Adrenal gland (tissue), 12 donors: ENCODE measurements around the gene DNAAF1. TPM values are rescaled to one million over a fixed set of nuclear protein-coding genes. Genes with fewer than 3 reads are reported as not detected.

Source experiments
- DNase-seq, 7 donors: peaks; one replicate each; pipeline ENCODE4 v3.0.0-alpha.2; 2019 to 2020
- H3K27ac ChIP-seq, 5 donors: fragments of 200-600 bp; sonication (generic) in 4 of 5; 1 replicate in 3 of 5; 2 replicates in 2 of 5; pipeline versions ENCODE4 v1.5.1 to v1.8.0; 2016 to 2020; ENCODE audit warnings: mild to moderate bottlenecking in 1 of 5
- H3K27me3 ChIP-seq: fragments of 200-600 bp; 2 replicates; pipeline ENCODE4 v1.8.0; 2021
- H3K36me3 ChIP-seq, 2 donors: fragments of 200-600 bp; replicated peaks in 1 of 2; 1 replicate in 1 of 2; 2 replicates in 1 of 2; pipeline versions ENCODE4 v1.5.1 to v1.8.0; 2018 to 2022
- H3K4me1 ChIP-seq, 2 donors: fragments of 200-600 bp; replicated peaks in 1 of 2; 1 replicate in 1 of 2; 2 replicates in 1 of 2; pipeline versions ENCODE4 v1.5.1 to v1.8.0; 2018 to 2021
- H3K4me3 ChIP-seq, 4 donors: fragments of 200-600 bp; sonication (generic) in 3 of 4; one replicate each; pipeline ENCODE4 v1.5.1; 2016 to 2018
- H3K9me3 ChIP-seq, 3 donors: fragments of 200-600 bp; sonication (generic) in 1 of 3; replicated peaks in 1 of 3; 1 replicate in 2 of 3; 2 replicates in 1 of 3; pipeline versions ENCODE4 v1.5.1 to v1.8.0; 2016 to 2021
- POLR2A ChIP-seq, 2 donors: fragments of 450-650 bp; IDR thresholded peaks; one replicate each; pipeline ENCODE4 v1.6.1; 2017; ENCODE audit warnings: antibody characterized with exemption in 2 of 2, mild to moderate bottlenecking in 2 of 2, moderate library complexity in 1 of 2
- WGBS, 4 donors: extraction: QIAGEN DNeasy Blood & Tissue Kit in 2 of 4; methylation state at CpG; one replicate each; pipeline versions ENCODE4 v1.1.5 to v1.1.7; 2013 to 2017; 5-methylcytosine and 5-hydroxymethylcytosine counted together
- intact Hi-C, 2 donors: fragments of 100-400 bp; cut with DNase I; formaldehyde crosslinking; loops; one replicate each; pipeline versions ENCODE4 v1.14.1 to v1.15.0; 2022 to 2023
- polyA plus RNA-seq, 3 donors: library from polyadenylated mRNA; stranded (reverse); fragments of 200-250 nt in 2 of 3; fragments of 350-450 nt in 1 of 3; fragmentation: Illumina TruSeq in 1 of 3; extraction: RNeasy Lipid Tissue Mini Kit (QIAGEN cat#74804) in 1 of 3; gene quantifications; one replicate each; pipeline ENCODE4 v1.2.3, GENCODE V29; 2013 to 2014
- total RNA-seq, 9 donors: library from RNA; depleted of rRNA in 4 of 9; stranded (reverse); fragments of >200 nt in 4 of 9; fragments of 120-200 nt in 1 of 9; fragmentation: NEBNext Ultra II Directional in 1 of 9; extraction: Animal tissue kit (Norgen Biotek cat#: 25700) in 1 of 9; gene quantifications; one replicate each; pipeline versions ENCODE4 v1.1.0 to v1.2.4, GENCODE V29; 2013 to 2023
- donor health status: healthy with polysubstance abuse.
- donor health status: Bipolar disorder and iron deficiency.
- donor health status: DM: yes; HTN: yes; CAD: no.
- donor health status: DM: no; HTN: no; CAD: no.
- donor health status: DM: no; HTN: no; CAD: no.
- donor health status: DM: yes; HTN: yes; CAD: no.

DNAAF1 gene
- total and polyA plus RNA-seq, 12 donors: 0.67 to 17.9 (median 2.4) TPM

DNA sequence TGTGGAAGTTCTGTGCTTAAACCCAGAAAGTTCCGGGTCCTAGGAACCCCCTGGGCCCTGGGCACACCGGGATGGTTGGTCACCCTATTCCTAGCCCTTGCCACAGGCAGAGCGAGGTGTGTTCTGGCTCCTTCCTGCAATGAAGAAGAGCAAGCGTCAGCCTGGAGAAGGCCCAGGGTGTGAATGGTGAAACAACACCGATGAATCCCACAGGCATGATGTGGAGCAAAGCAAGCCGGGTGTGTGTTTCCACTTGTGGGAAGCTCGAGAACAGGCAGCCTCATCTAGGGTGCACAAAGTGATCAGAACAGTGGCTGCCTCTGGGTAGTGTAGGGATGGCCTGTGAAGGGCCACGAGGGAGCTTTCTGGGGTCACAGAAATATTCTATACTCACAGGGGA, 80.9 kb downstream of the DNAAF1 start:
- Histone ChIP-seq H3K4me1 (peaks cover 12 to 13% of the 10 kb centered on the region in 2 donors), H3K27ac (no peak overlapping the region), H3K27me3 (no peaks in the 10 kb centered on the region), H3K36me3 (no peaks in the 10 kb centered on the region), H3K9me3 (no peaks in the 10 kb centered on the region), H3K4me3 (no peak overlapping the region)
- 61 to 86% (median 81%) methylated on average over 7 to 8 of the region's 8 CpGs for WGBS, 4 donors
- intact Hi-C loops: no loop called here
- no peak for DNase-seq
- no peak for TF ChIP-seq POLR2A (IDR thresholded peaks at IDR 0.05)

Other genes with a start within 250 kb of the DNAAF1 start
- 10 to 100 TPM in 6 of 9 donors, 1 to 10 TPM in 3; 6.2 to 16.6 (median 11.2) TPM for gene MLYCD, start 246.2 kb upstream of the DNAAF1 start, total RNA-seq
- gene MLYCD, start 246.2 kb upstream of the DNAAF1 start, polyA plus RNA-seq: 1 to 10 TPM; 3.9 to 5.4 (median 4.2) TPM
- gene OSGIN1, start 192.1 kb upstream of the DNAAF1 start, total RNA-seq: 10 to 100 TPM; 16.1 to 64.9 (median 19.6) TPM
- 10 to 100 TPM; 16.9 to 39.7 (median 18.5) TPM for gene OSGIN1, start 192.1 kb upstream of the DNAAF1 start, polyA plus RNA-seq
- gene NECAB2, start 177.1 kb upstream of the DNAAF1 start, total RNA-seq: 1 to 10 TPM in 1 of 9 donors, under 1 TPM in 5, not detected in 3; 0.14 to 2.1 (median 0.34) TPM
- gene NECAB2, start 177.1 kb upstream of the DNAAF1 start, polyA plus RNA-seq: 1 to 10 TPM in 2 of 3 donors, under 1 TPM in 1; 0.22 to 1.9 (median 1.7) TPM
- gene SLC38A8, start 102.5 kb upstream of the DNAAF1 start, total RNA-seq: 1 to 10 TPM in 2 of 9 donors, under 1 TPM in 2, not detected in 5; 0.55 to 1.3 (median 0.88) TPM
- gene SLC38A8, start 102.5 kb upstream of the DNAAF1 start, polyA plus RNA-seq: under 1 TPM in 2 of 3 donors, not detected in 1; 0.07 to 0.31 TPM
- gene MBTPS1, start 28.4 kb upstream of the DNAAF1 start, total RNA-seq: 100 to 1,000 TPM in 2 of 9 donors, 10 to 100 TPM in 7; 69.0 to 132 (median 87.7) TPM
- gene MBTPS1, start 28.4 kb upstream of the DNAAF1 start, polyA plus RNA-seq: 10 to 100 TPM; 61.5 to 71.5 (median 65.3) TPM
- 100 to 1,000 TPM in 1 of 9 donors, 10 to 100 TPM in 8; 19.0 to 122 (median 34.1) TPM for gene HSDL1, start 131 bp upstream of the DNAAF1 start, total RNA-seq
- gene HSDL1, start 131 bp upstream of the DNAAF1 start, polyA plus RNA-seq: 10 to 100 TPM; 18.8 to 33.5 (median 28.6) TPM
- gene TAF1C, start 41.7 kb downstream of the DNAAF1 start, total RNA-seq: 10 to 100 TPM; 18.9 to 66.7 (median 38.0) TPM
- gene TAF1C, start 41.7 kb downstream of the DNAAF1 start, polyA plus RNA-seq: 100 to 1,000 TPM in 1 of 3 donors, 10 to 100 TPM in 1, 1 to 10 TPM in 1; 6.4 to 205 (median 75.1) TPM
- 1 to 10 TPM in 1 of 9 donors, under 1 TPM in 6, not detected in 2; 0.12 to 1.2 (median 0.55) TPM for gene ADAD2, start 45.8 kb downstream of the DNAAF1 start, total RNA-seq
- gene ADAD2, start 45.8 kb downstream of the DNAAF1 start, polyA plus RNA-seq: 10 to 100 TPM in 1 of 3 donors, 1 to 10 TPM in 1, not detected in 1; 2.3 to 11.6 TPM
- gene KCNG4, start 94.7 kb downstream of the DNAAF1 start, total RNA-seq: under 1 TPM in 5 of 9 donors, not detected in 4; under 0.01 to 0.95 (median 0.28) TPM
- 1 to 10 TPM in 1 of 3 donors, under 1 TPM in 2; 0.20 to 1.3 (median 0.46) TPM for gene KCNG4, start 94.7 kb downstream of the DNAAF1 start, polyA plus RNA-seq
- gene WFDC1, start 149.6 kb downstream of the DNAAF1 start, total RNA-seq: 100 to 1,000 TPM in 1 of 9 donors, 10 to 100 TPM in 7, 1 to 10 TPM in 1; 9.6 to 284 (median 37.5) TPM
- 10 to 100 TPM; 17.8 to 69.5 (median 42.1) TPM for gene WFDC1, start 149.6 kb downstream of the DNAAF1 start, polyA plus RNA-seq
- 1 to 10 TPM in 1 of 9 donors, under 1 TPM in 6, not detected in 2; 0.42 to 2.2 (median 0.61) TPM for gene ATP2C2, start 223.2 kb downstream of the DNAAF1 start, total RNA-seq
- gene ATP2C2, start 223.2 kb downstream of the DNAAF1 start, polyA plus RNA-seq: under 1 TPM; 0.07 to 0.40 (median 0.35) TPM